ENCODE results near the gene WNT4. TPM values are rescaled to one million over a fixed set of nuclear protein-coding genes. Genes with fewer than 3 reads are reported as not detected.

The WNT4 gene
- total and polyA plus RNA-seq, 2 of the 8 experiments (the other 6 are each of a cell fraction or from before 2014, with no cell fraction given): 1.3 to 6.6 TPM

DNA sequence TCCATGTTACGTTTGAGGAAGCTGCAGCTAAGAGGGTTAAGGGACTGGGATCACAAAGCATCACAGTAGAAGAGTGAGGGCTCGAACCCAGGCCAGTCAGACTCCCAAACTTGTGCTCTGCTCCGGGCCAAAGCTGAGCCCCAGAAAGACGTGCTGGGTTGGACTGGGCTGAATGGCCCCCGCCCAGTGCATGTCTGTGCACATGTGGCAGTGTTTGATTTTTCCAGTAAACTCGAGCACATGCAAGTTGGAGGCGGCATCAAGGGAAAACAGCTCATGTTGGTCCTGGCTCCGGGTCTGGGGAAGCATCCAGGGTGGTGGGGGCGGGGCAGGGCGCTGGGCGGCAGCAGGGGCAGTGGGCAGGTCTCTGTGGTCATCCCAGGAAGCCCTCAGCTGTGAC is 39.8 kb upstream of the WNT4 start:
- Histone ChIP-seq H3K79me2 (ENCODE audit: control insufficient read depth in 1 of 2, insufficient read depth in 2 of 2, low read length in 2 of 2) (no peaks in the 10 kb centered on the region), H2BK20ac (ENCODE audit: low read length) (no peak overlapping the region), H3K23ac (ENCODE audit: insufficient read length) (no peak overlapping the region), H3K4me3 (ENCODE audit: extremely low read depth in 1 of 4, insufficient read depth in 2 of 4, low read depth in 3 of 4, low read length in 4 of 4) (no peak overlapping the region), H2BK120ac (replicated peaks; ENCODE audit: low read depth, low read length) (no peak overlapping the region), H3K79me1 (ENCODE audit: low read depth, low read length) (no peaks in the 10 kb centered on the region), H3K18ac (ENCODE audit: extremely low read depth, low read length) (no peak overlapping the region), H3K23me2 (ENCODE audit: low read depth, low read length) (no peaks in the 10 kb centered on the region), H3K4me2 (ENCODE audit: insufficient read depth in 1 of 2, low read depth in 2 of 2, low read length in 2 of 2) (no peak overlapping the region), H3K4ac (replicated peaks; ENCODE audit: insufficient read length, low read depth, low read length) (no peak overlapping the region), H3K14ac (ENCODE audit: insufficient read length) (no peak overlapping the region), H4K5ac (ENCODE audit: insufficient read length, low read depth, low read length) (no peak overlapping the region), H3K56ac (replicated peaks; ENCODE audit: insufficient read length, low read depth, low read length) (no peak overlapping the region), H3K27me3 (replicated peaks in 1 of 4; ENCODE audit: control insufficient read depth in 3 of 4, extremely low read depth in 1 of 4, insufficient read depth in 3 of 4, low read length in 3 of 4) (no peaks in the 10 kb centered on the region; a peak in 1 of 7 replicates), H4K20me1 (replicated peaks in 1 of 2; ENCODE audit: control insufficient read depth in 1 of 2, insufficient read depth in 2 of 2, low read length in 2 of 2) (no peaks in the 10 kb centered on the region), H2AK5ac (ENCODE audit: low read depth, low read length) (no peak overlapping the region), H3K4me1 (replicated peaks in 1 of 4; ENCODE audit: control insufficient read depth in 3 of 4, insufficient read depth in 4 of 4, low read length in 3 of 4) (peaks cover 0 to 3% (median 1%) of the 10 kb centered on the region in 4 experiments; a peak in 2 of 7 replicates), H3K36me3 (ENCODE audit: control insufficient read depth in 2 of 4, insufficient read depth in 4 of 4, low read length in 3 of 4) (no peaks in the 10 kb centered on the region), H3K9me3 (ENCODE audit: insufficient read depth in 2 of 2, low read depth in 1 of 2, low read length in 1 of 2) (no peaks in the 10 kb centered on the region), H3K9ac (replicated peaks in 1 of 4; ENCODE audit: extremely low read depth in 1 of 4, low read depth in 3 of 4, low read length in 3 of 4) (no peak overlapping the region), H3K27ac (ENCODE audit: low read depth, low read length) (no peak overlapping the region), H2BK12ac (ENCODE audit: low read depth, low read length) (no peak overlapping the region), H2BK15ac (ENCODE audit: low read length) (no peak overlapping the region), H2BK5ac (ENCODE audit: low read depth, low read length) (no peak overlapping the region), H4K91ac (replicated peaks; ENCODE audit: insufficient read length, low read length) (no peak overlapping the region), H2AFZ (ENCODE audit: low read length) (no peak overlapping the region), H4K8ac (ENCODE audit: extremely low read depth, insufficient read depth, low read length) (no peak overlapping the region)
- WGBS, 2 experiments (ENCODE audit: extremely low coverage in 1 of 2, insufficient coverage in 1 of 2, insufficient read length in 1 of 2, insufficient replicate concordance in 2 of 2, low coverage in 1 of 2, low lambda C conversion rate in 2 of 2, missing lambda C conversion rate in 1 of 2): 85% methylated on average over 11 of the region's 11 CpGs; no CpG with 5 or more reads in 1 of the 2 experiments
- ChIA-PET POLR2A (ENCODE audit: partially characterized antibody) (no interaction called here), CTCF (ENCODE audit: partially characterized antibody) (interaction anchor here (0.6 to 1.8 kb wide), 6 partner anchors 9 to 135 kb away, joined by 3 to 7 read pairs (median 3); no protein-coding TSS in a partner anchor)
- DNase-seq (ENCODE audit: low read depth in 1 of 2, low spot score in 2 of 2): no peak
- no peak for FAIRE-seq
- TF ChIP-seq MAFK (IDR thresholded peaks at IDR 0.05; ENCODE audit: low read depth, low read length) (no peak), NANOG (IDR thresholded peaks at IDR 0.05; ENCODE audit: insufficient read depth, low read depth, low read length, poor library complexity, severe bottlenecking) (no peak), POLR2AphosphoS5 (IDR thresholded peaks at IDR 0.05; ENCODE audit: low read depth, low read length) (no peak), JUN (IDR thresholded peaks at IDR 0.05; ENCODE audit: low read depth, low read length) (no peak), EGR1 (IDR thresholded peaks at IDR 0.05; ENCODE audit: borderline replicate concordance, low read depth, low read length) (no peak), BACH1 (IDR thresholded peaks at IDR 0.05; ENCODE audit: low read length) (no peak), POLR2A (IDR thresholded peaks at IDR 0.05; ENCODE audit: control extremely low read depth in 1 of 2, low read depth in 2 of 2, low read length in 2 of 2) (no peak), CHD1 (IDR thresholded peaks at IDR 0.05; ENCODE audit: low read depth, low read length) (no peak), TEAD4 (IDR thresholded peaks at IDR 0.05; ENCODE audit: low read depth, low read length) (no peak), SIRT6 (IDR thresholded peaks at IDR 0.05; ENCODE audit: low read length) (no peak), NRF1 (IDR thresholded peaks at IDR 0.05; ENCODE audit: low read depth, low read length) (no peak), BRCA1 (IDR thresholded peaks at IDR 0.05; ENCODE audit: low read depth, low read length) (no peak)
- TF ChIP-seq, protein P1, sequence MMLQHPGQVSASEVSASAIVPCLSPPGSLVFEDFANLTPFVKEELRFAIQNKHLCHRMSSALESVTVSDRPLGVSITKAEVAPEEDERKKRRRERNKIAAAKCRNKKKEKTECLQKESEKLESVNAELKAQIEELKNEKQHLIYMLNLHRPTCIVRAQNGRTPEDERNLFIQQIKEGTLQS (IDR thresholded peaks at IDR 0.05; ENCODE audit: insufficient read depth, low read depth, low read length): no peak
- TF ChIP-seq, protein P2, sequence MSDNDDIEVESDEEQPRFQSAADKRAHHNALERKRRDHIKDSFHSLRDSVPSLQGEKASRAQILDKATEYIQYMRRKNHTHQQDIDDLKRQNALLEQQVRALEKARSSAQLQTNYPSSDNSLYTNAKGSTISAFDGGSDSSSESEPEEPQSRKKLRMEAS (IDR thresholded peaks at IDR 0.05): no peak
- TF ChIP-seq, protein P3, sequence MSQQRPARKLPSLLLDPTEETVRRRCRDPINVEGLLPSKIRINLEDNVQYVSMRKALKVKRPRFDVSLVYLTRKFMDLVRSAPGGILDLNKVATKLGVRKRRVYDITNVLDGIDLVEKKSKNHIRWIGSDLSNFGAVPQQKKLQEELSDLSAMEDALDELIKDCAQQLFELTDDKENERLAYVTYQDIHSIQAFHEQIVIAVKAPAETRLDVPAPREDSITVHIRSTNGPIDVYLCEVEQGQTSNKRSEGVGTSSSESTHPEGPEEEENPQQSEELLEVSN (IDR thresholded peaks at IDR 0.05): no peak
